Colonic mucosa (tissue), 4 donors: ENCODE results near the gene MYL11. TPM values are rescaled to one million over a fixed set of nuclear protein-coding genes. Genes with fewer than 3 reads are reported as not detected.

Experiments
- DNase-seq: peaks from one replicate; pipeline ENCODE4 v3.0.0-alpha.2; 2020
- H3K27ac ChIP-seq: fragments of 200-600 bp; one replicate; pipeline ENCODE4 v1.8.0; 2021
- H3K27me3 ChIP-seq: fragments of 200-600 bp; one replicate; pipeline ENCODE4 v1.8.0; 2021
- H3K36me3 ChIP-seq: fragments of 200-600 bp; one replicate; pipeline ENCODE4 v1.8.0; 2021
- H3K4me1 ChIP-seq: fragments of 200-600 bp; one replicate; pipeline ENCODE4 v1.8.0; 2021; ENCODE audit warnings: mild to moderate bottlenecking
- H3K4me3 ChIP-seq: fragments of 200-600 bp; one replicate; pipeline ENCODE4 v1.8.0; 2021
- H3K9ac ChIP-seq, 2 donors: one replicate each; pipeline ENCODE4 v1.7.0; 2013; ENCODE audit warnings: control low read depth in 2 of 2, low read depth in 2 of 2, low read length in 2 of 2
- H3K9me3 ChIP-seq: fragments of 200-600 bp; one replicate; pipeline ENCODE4 v1.8.0; 2021
- intact Hi-C: fragments of 100-400 bp; cut with DNase I; formaldehyde crosslinking; loops from one replicate; pipeline ENCODE4 v1.14.1; 2022
- total RNA-seq, 2 donors: library from RNA; stranded (reverse); fragmentation: NEBNext Ultra II Directional in 1 of 2; extraction: Animal tissue kit (Norgen Biotek cat#: 25700) in 1 of 2; gene quantifications; one replicate each; pipeline ENCODE4 v1.2.1, GENCODE V29; 2021
- TF ChIP-seq, protein P1 (sequence below): fragments of 200-600 bp; IDR thresholded peaks from one replicate; pipeline ENCODE4 v1.8.0; 2022; ENCODE audit warnings: antibody characterized with exemption, mild to moderate bottlenecking
- donor health status: healthy.
- donor health status: DM: no; HTN: no; CAD: no.
- donor health status: DM: no; HTN: no; CAD: no.

The MYL11 gene
- total RNA-seq, 2 donors from 2014 or later = 1.1 to 2.2 TPM

- Histone ChIP-seq H3K27me3 (no peaks in the 10 kb centered on the region), H3K9me3 (no peaks in the 10 kb centered on the region), H3K27ac (peak overlapping the region; percentile 40), H3K36me3 (no peaks in the 10 kb centered on the region), H3K4me1 (peaks cover 17% of the 10 kb centered on the region), H3K4me3 (peak overlapping the region; percentile 73), H3K9ac (peak overlapping the region; percentile 76 to 91)
- TF ChIP-seq, protein P1, sequence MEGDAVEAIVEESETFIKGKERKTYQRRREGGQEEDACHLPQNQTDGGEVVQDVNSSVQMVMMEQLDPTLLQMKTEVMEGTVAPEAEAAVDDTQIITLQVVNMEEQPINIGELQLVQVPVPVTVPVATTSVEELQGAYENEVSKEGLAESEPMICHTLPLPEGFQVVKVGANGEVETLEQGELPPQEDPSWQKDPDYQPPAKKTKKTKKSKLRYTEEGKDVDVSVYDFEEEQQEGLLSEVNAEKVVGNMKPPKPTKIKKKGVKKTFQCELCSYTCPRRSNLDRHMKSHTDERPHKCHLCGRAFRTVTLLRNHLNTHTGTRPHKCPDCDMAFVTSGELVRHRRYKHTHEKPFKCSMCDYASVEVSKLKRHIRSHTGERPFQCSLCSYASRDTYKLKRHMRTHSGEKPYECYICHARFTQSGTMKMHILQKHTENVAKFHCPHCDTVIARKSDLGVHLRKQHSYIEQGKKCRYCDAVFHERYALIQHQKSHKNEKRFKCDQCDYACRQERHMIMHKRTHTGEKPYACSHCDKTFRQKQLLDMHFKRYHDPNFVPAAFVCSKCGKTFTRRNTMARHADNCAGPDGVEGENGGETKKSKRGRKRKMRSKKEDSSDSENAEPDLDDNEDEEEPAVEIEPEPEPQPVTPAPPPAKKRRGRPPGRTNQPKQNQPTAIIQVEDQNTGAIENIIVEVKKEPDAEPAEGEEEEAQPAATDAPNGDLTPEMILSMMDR = no peak
- no peak for DNase-seq
- intact Hi-C loops = no loop called here
Measured at GRCh38 chr16:30367349-30368009, 7.1 kb upstream of the MYL11 start.

- Histone ChIP-seq H3K9ac (peak overlapping the region; percentile 76 to 91), H3K27ac (peak overlapping the region; percentile 40), H3K27me3 (no peaks in the 10 kb centered on the region), H3K4me3 (peak overlapping the region; percentile 73), H3K4me1 (peaks cover 17% of the 10 kb centered on the region), H3K36me3 (no peaks in the 10 kb centered on the region), H3K9me3 (no peaks in the 10 kb centered on the region)
- intact Hi-C loops = no loop called here
- TF ChIP-seq, protein P1 = no peak
- no peak for DNase-seq
Measured at GRCh38 chr16:30368122-30368791, 6.3 kb upstream of the MYL11 start.

GRCh38 chr16:30368792-30369090, 5.9 kb upstream of the MYL11 start:
- Histone ChIP-seq H3K9me3 (no peaks in the 10 kb centered on the region), H3K4me3 (peak overlapping the region; percentile 73), H3K36me3 (no peaks in the 10 kb centered on the region), H3K27ac (peak overlapping the region; percentile 40), H3K27me3 (no peaks in the 10 kb centered on the region), H3K9ac (peak overlapping the region; percentile 76 to 91), H3K4me1 (peaks cover 17% of the 10 kb centered on the region)
- TF ChIP-seq, protein P1 = no peak
- no peak for DNase-seq
- intact Hi-C loops = no loop called here

DNA sequence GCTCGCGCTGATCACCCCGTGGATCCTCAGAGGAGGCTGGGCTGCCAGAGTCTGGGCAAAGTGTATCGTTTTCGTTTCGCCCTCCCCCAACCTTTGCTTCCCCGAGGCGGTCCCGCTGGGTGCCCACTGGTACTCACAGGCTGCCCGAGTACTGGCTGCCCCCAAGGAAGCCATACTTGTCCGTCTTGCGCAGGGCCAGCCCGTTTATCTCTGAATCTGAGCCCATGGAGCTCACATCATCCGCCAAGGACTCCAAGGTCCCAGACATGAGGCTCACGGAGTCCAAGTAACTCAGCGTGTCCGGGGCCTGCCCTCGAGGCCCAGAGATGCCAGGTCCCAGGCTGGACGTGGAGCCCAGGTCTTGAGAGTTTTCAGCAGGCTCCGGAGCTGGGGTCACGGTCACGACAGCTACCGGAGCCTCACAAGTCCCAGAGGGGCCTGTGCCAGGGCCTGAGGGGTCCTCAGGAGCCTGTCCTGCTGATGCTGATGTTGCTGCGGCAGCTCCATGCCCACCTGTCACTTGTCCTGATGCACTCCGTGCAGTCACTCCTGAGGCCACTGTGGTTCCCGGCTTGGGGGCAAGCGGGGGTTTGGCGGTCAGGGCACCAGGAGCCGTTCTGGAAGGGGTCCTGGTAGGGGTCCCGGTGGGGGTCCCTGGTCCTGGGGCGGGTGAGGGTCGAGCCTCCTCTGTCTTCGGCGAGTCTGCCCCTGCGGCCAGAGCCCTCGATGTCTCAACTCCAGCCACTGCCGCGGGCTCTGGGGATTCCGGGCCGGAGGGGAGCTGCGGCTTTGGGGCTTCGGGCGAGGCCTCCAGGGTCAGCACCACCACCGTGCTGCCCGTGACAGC, 5.3 kb upstream of the MYL11 start:
- H3K4me3 ChIP-seq = peak overlapping the region; percentile 73
- no peaks in the 10 kb centered on the region for H3K27me3 ChIP-seq
- H3K9me3 ChIP-seq = no peaks in the 10 kb centered on the region
- peaks cover 17% of the 10 kb centered on the region for H3K4me1 ChIP-seq
- H3K27ac ChIP-seq = peak overlapping the region; percentile 40
- TF ChIP-seq, protein P1 = no peak
- peak; percentile 38 for DNase-seq
- H3K36me3 ChIP-seq = no peaks in the 10 kb centered on the region
- intact Hi-C loops = no loop called here
- peak overlapping the region; percentile 76 to 91 for H3K9ac ChIP-seq

DNA sequence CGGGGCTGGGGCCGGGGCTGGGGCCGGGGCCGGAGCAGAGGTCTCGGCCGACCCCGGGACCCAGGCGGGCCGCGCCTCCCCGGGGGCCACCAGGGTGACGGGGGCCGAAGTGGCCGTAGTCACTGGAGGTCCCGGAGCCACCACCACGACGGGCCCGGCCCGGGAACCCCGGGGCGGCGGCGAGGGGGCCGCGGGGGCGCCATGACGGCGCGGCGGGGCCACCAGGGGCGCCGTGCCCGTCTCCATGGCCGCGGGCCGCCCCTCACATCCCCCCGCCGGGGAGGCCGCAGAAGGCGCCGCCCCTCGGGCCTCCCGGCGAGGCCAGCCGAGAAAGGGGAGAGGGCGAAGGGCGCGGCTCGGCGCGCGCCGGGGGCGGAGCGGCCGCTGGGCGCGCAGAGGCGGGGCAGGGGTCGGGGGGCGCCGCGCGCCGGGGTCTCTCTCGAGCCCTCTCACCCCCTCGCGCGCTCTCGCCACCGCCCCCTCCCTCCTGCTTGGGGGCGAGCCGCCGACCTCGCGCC, 4.6 kb upstream of the MYL11 start:
- Histone ChIP-seq H3K9ac (peak overlapping the region; percentile 76 to 91), H3K4me1 (peaks cover 17% of the 10 kb centered on the region), H3K4me3 (peak overlapping the region; percentile 73), H3K27me3 (no peaks in the 10 kb centered on the region), H3K36me3 (no peaks in the 10 kb centered on the region), H3K9me3 (no peaks in the 10 kb centered on the region), H3K27ac (peak overlapping the region; percentile 40)
- intact Hi-C loops = no loop called here
- TF ChIP-seq, protein P1 = no peak
- DNase-seq = no peak
